ENCODE measurements around the gene CLASP1.

The CLASP1 gene

GRCh38 chr2:121436918-121437317 is 212.3 kb downstream of the CLASP1 start:
- no peak overlapping the region for H3K4me3 ChIP-seq (ENCODE audit: low read depth, low read length)
- no peak for TF ChIP-seq CTCF (IDR thresholded peaks at IDR 0.05; ENCODE audit: control insufficient read depth, extremely low read depth, insufficient read depth)
- DNase-seq (ENCODE audit: low read depth): no peak

- no peak for DNase-seq (ENCODE audit: low read depth)
- no peak for TF ChIP-seq CTCF (IDR thresholded peaks at IDR 0.05; ENCODE audit: control insufficient read depth, extremely low read depth, insufficient read depth)
- no peak overlapping the region for H3K4me3 ChIP-seq (ENCODE audit: low read depth, low read length)
These were observed 213.5 kb downstream of the CLASP1 start for GRCh38 chr2:121435790-121436189.

GRCh38 chr2:121431214-121431613 is 218.0 kb downstream of the CLASP1 start:
- TF ChIP-seq CTCF (IDR thresholded peaks at IDR 0.05; ENCODE audit: control insufficient read depth, extremely low read depth, insufficient read depth): no peak
- H3K4me3 ChIP-seq (ENCODE audit: low read depth, low read length): no peak overlapping the region
- DNase-seq (ENCODE audit: low read depth): no peak

- TF ChIP-seq CTCF (IDR thresholded peaks at IDR 0.05; ENCODE audit: control insufficient read depth, extremely low read depth, insufficient read depth): no peak
- H3K4me3 ChIP-seq (ENCODE audit: low read depth, low read length): no peak overlapping the region
- DNase-seq (ENCODE audit: low read depth): no peak
These were observed 219.2 kb downstream of the CLASP1 start for GRCh38 chr2:121429927-121430520.

GRCh38 chr2:121429119-121429903 is 220.0 kb downstream of the CLASP1 start:
- no peak overlapping the region for H3K4me3 ChIP-seq (ENCODE audit: low read depth, low read length)
- TF ChIP-seq CTCF (IDR thresholded peaks at IDR 0.05; ENCODE audit: control insufficient read depth, extremely low read depth, insufficient read depth): no peak
- no peak for DNase-seq (ENCODE audit: low read depth)

GRCh38 chr2:121427187-121427689 is 222.0 kb downstream of the CLASP1 start:
- TF ChIP-seq CTCF (IDR thresholded peaks at IDR 0.05; ENCODE audit: control insufficient read depth, extremely low read depth, insufficient read depth): no peak
- DNase-seq (ENCODE audit: low read depth): no peak
- no peak overlapping the region for H3K4me3 ChIP-seq (ENCODE audit: low read depth, low read length)

Measured in LNCaP clone FGC (cell line).